Kidney (tissue), 14 donors: Measurements from ENCODE around the gene CLASP1. TPM values are rescaled to one million over a fixed set of nuclear protein-coding genes. Genes with fewer than 3 reads are reported as not detected.

Source experiments
- DNase-seq, 5 donors: peaks; one replicate each; pipeline ENCODE4 v3.0.0-alpha.2; 2013 to 2020
- FAIRE-seq: peaks from 2 replicates; lab custom pipeline; 2012; peaks lifted over from hg19 to GRCh38; lab: Jason Lieb, UNC
- H3K27ac ChIP-seq, 2 donors: one replicate each; pipeline ENCODE4 v1.7.0; 2013; ENCODE audit warnings: low read depth in 2 of 2, low read length in 2 of 2, inconsistent platforms in 1 of 2
- H3K27me3 ChIP-seq: one replicate; pipeline ENCODE4 v1.7.1; 2013; ENCODE audit warnings: low read length, inconsistent platforms; ENCODE audit not compliant: control insufficient read depth, insufficient read depth
- H3K36me3 ChIP-seq, 3 donors: one replicate each; pipeline versions ENCODE4 v1.7.0 to v1.7.1; 2013; ENCODE audit warnings: low read length in 3 of 3, control low read depth in 1 of 3, inconsistent platforms in 1 of 3; ENCODE audit not compliant: insufficient read depth in 3 of 3, control insufficient read depth in 2 of 3
- H3K4me1 ChIP-seq, 3 donors: one replicate each; pipeline versions ENCODE4 v1.7.0 to v1.7.1; 2013; ENCODE audit warnings: low read length in 3 of 3, inconsistent platforms in 1 of 3, low read depth in 1 of 3; ENCODE audit not compliant: control insufficient read depth in 2 of 3, insufficient read depth in 2 of 3
- H3K4me3 ChIP-seq, 3 donors: one replicate each; pipeline versions ENCODE4 v1.7.0 to v1.8.1; 2013; ENCODE audit warnings: low read length in 3 of 3, control low read depth in 1 of 3, inconsistent platforms in 1 of 3
- H3K9ac ChIP-seq, 3 donors: one replicate each; pipeline versions ENCODE4 v1.7.0 to v1.7.1; 2013; ENCODE audit warnings: low read length in 3 of 3, control low read depth in 1 of 3, inconsistent platforms in 1 of 3
- H3K9me3 ChIP-seq, 3 donors: one replicate each; pipeline versions ENCODE4 v1.7.0 to v1.7.1; 2013; ENCODE audit warnings: low read length in 3 of 3, control low read depth in 1 of 3, inconsistent platforms in 1 of 3; ENCODE audit not compliant: control insufficient read depth in 2 of 3, insufficient read depth in 1 of 3
- CTCF ChIP-seq: IDR thresholded peaks from 3 replicates; pipeline ENCODE4 v1.5.1; 2012; ENCODE audit warnings: mild to moderate bottlenecking, moderate library complexity, borderline replicate concordance; ENCODE audit not compliant: insufficient read depth; ENCODE audit errors: extremely low read depth
- intact Hi-C: fragments of 100-400 bp; cut with DNase I; formaldehyde crosslinking; loops from one replicate; pipeline ENCODE4 v1.11.1; 2022
- polyA plus RNA-seq: library from polyadenylated mRNA; stranded (reverse); fragments of 350-450 nt; fragmentation: Illumina TruSeq; extraction: RNeasy Lipid Tissue Mini Kit (QIAGEN cat#74804); gene quantifications from one replicate; pipeline ENCODE4 v1.2.3, GENCODE V29; 2014; ENCODE audit warnings: low read depth, low replicate concordance; ENCODE audit not compliant: insufficient read depth
- total RNA-seq: library from RNA; stranded (reverse); fragmentation: NEBNext Ultra II Directional; extraction: Animal tissue kit (Norgen Biotek cat#: 25700); gene quantifications from one replicate; pipeline ENCODE4 v1.2.1, GENCODE V29; 2021
- donor health status: control.
- donor health status: control.
- donor health status: control.
- donor health status: control.
- donor health status: control.
- donor health status: DM: yes; HTN: yes; CAD: no.
- donor health status: Normal renal cell carcinoma (clear cell type).

CLASP1 gene
- total and polyA plus RNA-seq, 2 donors from 2014 or later: 6.8 to 71.5 TPM

- Histone ChIP-seq H3K27me3 (no peaks in the 10 kb centered on the region), H3K36me3 (peaks cover 6 to 32% (median 9%) of the 10 kb centered on the region in 3 donors), H3K4me3 (no peak overlapping the region), H3K9ac (no peak overlapping the region), H3K4me1 (peaks cover 0 to 3% (median 0%) of the 10 kb centered on the region in 3 donors), H3K9me3 (no peaks in the 10 kb centered on the region), H3K27ac (no peak overlapping the region)
- TF ChIP-seq CTCF: no peak
- intact Hi-C loops: no loop called here
- FAIRE-seq: no peak
- DNase-seq: no peak
Observed at GRCh38 chr2:121372082-121372481, 277.2 kb downstream of the CLASP1 start.

GRCh38 chr2:121368836-121369235, 280.4 kb downstream of the CLASP1 start:
- FAIRE-seq: no peak
- intact Hi-C loops: no loop called here

GRCh38 chr2:121368155-121368554, 281.1 kb downstream of the CLASP1 start:
- H3K9ac ChIP-seq: no peak overlapping the region
- peaks cover 16 to 24% (median 24%) of the 10 kb centered on the region in 3 donors for H3K36me3 ChIP-seq
- DNase-seq (no peak), FAIRE-seq (no peak)
- TF ChIP-seq CTCF: no peak
- H3K9me3 ChIP-seq: no peaks in the 10 kb centered on the region
- no peak overlapping the region for H3K27ac ChIP-seq
- intact Hi-C loops: no loop called here
- no peaks in the 10 kb centered on the region for H3K27me3 ChIP-seq
- no peaks in the 10 kb centered on the region for H3K4me1 ChIP-seq
- H3K4me3 ChIP-seq: no peak overlapping the region

More at GRCh38 chr2:121368836-121369235, 280.4 kb downstream of the CLASP1 start:
- no peak overlapping the region for H3K27ac ChIP-seq
- no peaks in the 10 kb centered on the region for H3K27me3 ChIP-seq
- H3K4me1 ChIP-seq: no peaks in the 10 kb centered on the region
- no peak overlapping the region for H3K4me3 ChIP-seq
- no peaks in the 10 kb centered on the region for H3K9me3 ChIP-seq
- no peak for DNase-seq
- H3K9ac ChIP-seq: no peak overlapping the region
- no peak for TF ChIP-seq CTCF
- peaks cover 15 to 28% (median 19%) of the 10 kb centered on the region in 3 donors for H3K36me3 ChIP-seq
